ENCODE results near the gene ZGPAT.

DNA sequence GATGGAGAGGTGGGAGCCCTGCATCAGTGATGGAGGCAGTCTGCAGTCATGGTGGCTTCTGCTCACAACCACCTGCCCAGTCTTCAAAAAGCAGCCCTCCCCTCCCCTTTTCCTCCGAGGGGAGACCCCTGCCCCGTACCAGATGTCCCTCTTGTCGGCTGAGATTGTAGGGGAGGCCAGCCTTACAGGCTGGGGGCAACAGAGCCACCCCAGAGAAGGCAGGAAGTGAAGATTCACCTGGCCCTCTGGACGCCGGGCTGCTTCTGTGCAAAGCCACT is 6.8 kb upstream of the ZGPAT start:
- no peak for TF ChIP-seq EZH2phosphoT487 (IDR thresholded peaks at IDR 0.05; ENCODE audit: borderline replicate concordance)
- TF ChIP-seq, protein P1, sequence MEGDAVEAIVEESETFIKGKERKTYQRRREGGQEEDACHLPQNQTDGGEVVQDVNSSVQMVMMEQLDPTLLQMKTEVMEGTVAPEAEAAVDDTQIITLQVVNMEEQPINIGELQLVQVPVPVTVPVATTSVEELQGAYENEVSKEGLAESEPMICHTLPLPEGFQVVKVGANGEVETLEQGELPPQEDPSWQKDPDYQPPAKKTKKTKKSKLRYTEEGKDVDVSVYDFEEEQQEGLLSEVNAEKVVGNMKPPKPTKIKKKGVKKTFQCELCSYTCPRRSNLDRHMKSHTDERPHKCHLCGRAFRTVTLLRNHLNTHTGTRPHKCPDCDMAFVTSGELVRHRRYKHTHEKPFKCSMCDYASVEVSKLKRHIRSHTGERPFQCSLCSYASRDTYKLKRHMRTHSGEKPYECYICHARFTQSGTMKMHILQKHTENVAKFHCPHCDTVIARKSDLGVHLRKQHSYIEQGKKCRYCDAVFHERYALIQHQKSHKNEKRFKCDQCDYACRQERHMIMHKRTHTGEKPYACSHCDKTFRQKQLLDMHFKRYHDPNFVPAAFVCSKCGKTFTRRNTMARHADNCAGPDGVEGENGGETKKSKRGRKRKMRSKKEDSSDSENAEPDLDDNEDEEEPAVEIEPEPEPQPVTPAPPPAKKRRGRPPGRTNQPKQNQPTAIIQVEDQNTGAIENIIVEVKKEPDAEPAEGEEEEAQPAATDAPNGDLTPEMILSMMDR (conservative IDR thresholded peaks at IDR 0.05; ENCODE audit: low read length): no peak
